Stimulated activated naive CD8-positive, alpha-beta T cell treated with anti-CD3 and anti-CD28 coated beads, Interleukin-15, Interleukin-2, amounts not matched to agents 100 U/mL and 50 U/mL, for 24 hours (primary cell): Measurements from ENCODE around the gene CCDC89.
A peak's percentile ranks its signal among the peaks of the same experiment; 100 is the strongest.

ENCODE experiments used
- ATAC-seq: fragments of 150-1000 bp; cut with Tn5 transposase; one replicate; pipeline ENCODE4 v1.10.0; 2021
- DNase-seq: peaks from one replicate; pipeline ENCODE4 v3.0.0; 2021

Gene CCDC89

DNA sequence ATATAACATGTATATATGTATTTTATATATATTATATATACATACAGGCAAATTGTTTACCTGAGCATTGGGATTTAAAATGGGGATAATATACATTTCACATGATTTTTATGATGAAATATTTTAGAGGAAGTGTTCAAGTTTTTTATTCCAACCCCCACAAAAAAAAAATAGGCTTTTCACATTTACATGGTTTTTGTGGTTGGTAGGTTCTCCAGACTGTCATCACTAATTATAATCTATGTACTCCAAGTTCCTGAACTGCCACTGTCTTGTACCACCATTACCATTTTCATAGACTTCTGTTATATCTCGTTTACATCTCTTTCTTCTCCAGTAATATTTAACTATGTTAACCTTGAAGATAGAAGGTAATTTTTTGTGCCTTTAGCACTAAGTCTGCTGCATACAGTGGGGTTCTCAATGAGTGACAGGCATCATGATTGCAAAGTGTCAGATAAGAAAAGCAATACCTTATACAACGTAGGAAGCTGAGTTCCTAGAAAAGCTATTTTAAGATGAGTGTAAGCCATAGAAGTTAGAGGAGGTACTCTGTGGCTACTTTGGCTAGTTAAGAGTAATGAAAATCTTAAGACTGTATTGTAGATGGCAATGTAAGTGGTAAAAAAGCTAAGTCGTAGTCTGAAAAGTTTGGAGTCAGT is 33.1 kb downstream of the CCDC89 start:
- DNase-seq (no peak), ATAC-seq (no peak)

DNA sequence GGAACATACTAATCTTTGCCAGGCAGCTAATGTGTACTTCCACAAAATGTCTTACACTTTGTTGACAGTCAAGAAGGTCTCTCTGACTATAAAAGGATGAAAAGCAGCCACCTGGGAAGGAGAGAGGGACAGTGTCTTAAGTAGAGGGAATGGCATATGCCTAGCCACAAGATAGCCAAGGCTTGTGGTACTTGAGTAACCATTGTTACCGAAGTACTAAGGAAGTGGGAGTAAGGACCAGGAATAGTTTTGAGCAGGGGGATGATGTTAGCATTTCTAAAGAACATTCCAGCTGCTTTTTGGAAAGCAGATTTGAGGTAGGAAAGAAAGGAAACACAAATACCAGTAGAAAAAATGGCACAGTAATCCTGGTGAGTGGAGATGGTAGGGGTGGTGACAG is 34.9 kb downstream of the CCDC89 start:
- no peak for ATAC-seq
- no peak for DNase-seq

DNA sequence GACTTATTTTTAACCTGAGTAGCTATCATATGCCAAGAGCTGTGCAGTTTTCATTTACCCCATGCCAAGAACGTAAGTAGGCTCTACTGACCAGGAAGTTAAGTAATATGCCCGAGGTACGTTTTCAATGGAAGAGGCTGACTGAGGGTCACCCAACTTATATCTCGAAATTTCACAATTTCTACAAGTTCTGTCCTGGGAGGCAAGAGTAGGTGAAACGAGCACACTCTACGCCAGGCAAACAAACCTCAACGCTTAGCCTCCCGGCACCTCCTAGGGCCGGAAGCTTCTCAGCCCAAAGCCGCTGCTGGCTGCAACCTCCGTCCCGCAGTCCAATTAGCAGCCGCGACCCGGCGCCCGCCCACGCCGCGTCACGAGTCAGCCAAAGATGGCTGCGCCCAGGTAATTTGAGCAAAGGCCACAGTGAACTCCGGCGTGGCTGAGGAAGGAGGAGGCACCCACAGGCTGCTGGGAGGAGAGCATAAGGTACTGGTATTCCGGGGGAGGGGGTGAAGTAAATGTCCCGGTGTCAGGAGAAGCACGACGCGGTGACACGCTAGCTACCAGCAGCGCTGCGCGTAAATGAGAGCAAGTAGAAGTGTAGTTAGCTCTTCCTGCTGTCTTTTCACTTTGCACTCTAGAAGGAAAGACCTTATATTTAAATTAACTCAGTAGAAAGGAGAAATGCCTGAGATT is 38.2 kb downstream of the CCDC89 start, which contains the start of gene TMEM126A:
Gene TMEM126A (plus strand): TSS at position 364 of the 696 bp plus-strand sequence. CDS start 2,289 bp downstream, outside the sequence.
- peak; percentile 94 for DNase-seq
- peak; percentile 99 for ATAC-seq

DNA sequence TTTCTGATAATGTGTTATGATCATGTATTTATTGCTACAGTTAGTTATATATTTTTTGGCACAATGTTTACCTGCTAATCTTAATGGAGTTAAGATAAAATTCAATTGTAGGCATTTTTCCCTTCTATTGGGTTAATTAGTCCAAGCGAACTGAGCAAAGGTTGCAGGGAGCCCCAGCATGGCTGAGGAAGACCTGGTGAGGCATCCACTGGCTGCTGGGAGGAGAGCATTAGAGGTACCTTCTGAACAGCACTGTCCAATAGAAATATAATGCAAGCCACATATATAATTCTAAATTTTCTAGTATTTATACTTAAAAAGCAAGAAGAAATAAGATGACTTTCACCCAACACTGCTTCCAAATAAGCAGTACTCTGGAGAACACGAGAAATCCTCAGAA is 38.9 kb downstream of the CCDC89 start:
- no peak for DNase-seq
- ATAC-seq = no peak

DNA sequence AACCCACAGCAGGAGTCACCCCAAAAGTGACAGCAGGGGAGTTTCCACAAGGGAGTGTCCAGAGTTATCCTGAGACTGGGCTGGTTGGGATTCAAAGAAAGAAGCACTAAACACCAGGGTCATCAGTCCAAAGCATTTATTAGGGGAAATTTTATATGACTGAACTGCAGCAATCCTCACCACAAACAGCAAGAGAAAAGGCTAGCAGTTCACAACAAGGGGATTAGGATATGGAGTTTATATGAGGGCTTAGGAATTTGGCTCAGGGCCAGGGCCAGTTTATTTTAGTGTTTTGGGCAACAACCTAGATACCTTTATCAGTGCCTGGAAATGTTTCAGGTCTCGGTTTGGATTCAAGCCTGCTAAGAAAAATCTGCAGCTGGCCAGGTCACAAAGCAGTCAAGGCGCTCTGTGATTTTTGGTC is 42.8 kb downstream of the CCDC89 start:
- DNase-seq (no peak), ATAC-seq (no peak)

DNA sequence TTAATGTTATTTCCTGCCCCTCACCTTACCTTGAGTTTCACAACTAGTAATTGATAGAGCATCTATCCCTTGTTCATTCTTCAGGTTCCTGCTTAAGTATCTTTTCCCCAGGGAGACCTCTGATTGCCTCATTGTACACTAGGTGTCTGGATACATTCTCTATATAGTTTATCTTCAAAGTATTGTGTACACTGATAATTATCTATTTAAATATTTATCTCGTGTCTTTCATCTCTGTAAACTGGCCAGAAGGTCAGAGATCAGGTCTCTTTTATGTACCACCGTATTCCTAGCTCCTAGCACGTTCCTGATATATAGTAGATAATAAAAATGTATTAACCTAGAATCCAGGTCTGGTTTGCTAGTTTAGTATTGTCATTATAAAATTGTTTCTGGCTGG is 51.2 kb downstream of the CCDC89 start:
- no peak for DNase-seq
- ATAC-seq = no peak
